SH-SY5Y (cell line): Measurements from ENCODE around the gene MRPL38.

Source experiments
- GATA2 ChIP-seq: IDR thresholded peaks from 2 replicates; pipeline ENCODE4 v1.6.1; 2011; ENCODE audit warnings: mild to moderate bottlenecking, low read depth, low read length
- GATA3 ChIP-seq: IDR thresholded peaks from 2 replicates; pipeline ENCODE4 v1.6.1; 2011; ENCODE audit warnings: low read depth, mild to moderate bottlenecking, low read length, moderate library complexity

DNA sequence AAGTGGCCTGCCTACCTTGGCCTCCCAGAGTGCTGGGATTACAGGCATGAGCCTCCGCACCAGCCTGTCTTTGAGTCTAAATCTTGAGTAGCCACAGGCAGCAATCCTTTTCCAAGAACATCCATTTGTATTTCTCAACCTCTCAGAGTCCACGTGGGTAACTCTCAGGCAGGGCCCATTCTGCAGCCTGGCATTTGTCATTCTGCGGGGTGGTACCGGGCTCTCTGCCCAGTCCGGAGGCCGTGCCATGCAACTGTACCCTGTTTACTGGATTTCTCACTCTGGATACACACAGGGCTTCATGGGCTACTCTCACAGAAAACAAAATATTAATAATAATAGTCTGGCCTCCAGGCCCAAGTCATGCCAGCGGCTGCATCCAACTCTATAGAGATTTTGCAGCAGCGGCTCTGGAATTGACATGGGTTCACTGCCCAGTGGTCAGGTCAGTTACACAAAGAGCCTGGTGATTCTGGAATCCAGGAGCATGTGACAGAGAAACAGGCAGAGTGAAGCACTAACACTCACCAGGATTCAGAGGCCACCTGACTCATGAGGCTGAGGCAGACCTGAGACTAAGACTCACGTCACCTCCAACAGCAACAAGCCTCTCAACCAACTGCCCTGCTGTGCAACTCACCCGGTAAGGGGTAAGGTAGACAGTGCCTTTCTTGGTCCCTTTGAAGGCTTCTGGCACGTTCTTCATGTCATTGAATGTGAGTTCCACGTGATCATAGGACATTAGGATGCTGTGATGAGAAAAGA, 53.6 kb downstream of the MRPL38 start:
- no peak for TF ChIP-seq GATA2
- TF ChIP-seq GATA3, result no peak
